Measurements from ENCODE around the gene KYNU.
"Not testable (repeated sequence)": the region's sequence is repeated elsewhere in the genome, so short reads cannot be mapped to it uniquely, and the experiment has no call there.

The KYNU gene

DNA sequence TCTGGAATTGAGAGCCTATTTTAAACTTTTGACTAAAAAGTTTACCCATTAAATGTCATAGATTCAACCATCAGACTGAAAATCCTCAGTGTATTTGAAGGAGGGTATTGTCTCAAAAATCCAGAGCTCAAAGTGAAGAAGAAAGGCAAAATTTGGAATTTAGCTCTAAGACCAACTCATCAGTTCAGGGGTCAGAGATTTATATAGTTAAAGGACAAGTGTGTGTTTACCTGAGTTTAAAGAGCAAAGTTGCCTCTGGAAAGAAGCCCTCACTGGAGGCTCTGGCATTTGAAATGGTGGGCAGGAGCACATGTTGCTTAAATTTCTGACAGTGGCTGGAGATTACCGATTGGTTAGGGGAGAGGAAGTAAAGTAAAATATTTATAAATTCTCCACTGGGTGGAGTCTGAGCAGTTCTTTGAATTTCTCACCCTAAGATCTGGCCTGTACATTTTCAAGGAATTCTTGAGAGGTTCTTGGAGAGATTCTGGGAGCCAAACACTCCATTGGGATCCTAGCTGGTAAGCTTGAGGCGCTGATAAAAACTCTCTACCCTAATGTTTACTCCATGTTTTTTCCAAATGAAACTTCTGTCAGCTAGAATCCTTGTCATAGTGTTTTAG is at the start of gene KYNU:
TSS of gene KYNU (plus strand) at position 449 of the 623 bp plus-strand sequence. CDS start 7,704 bp downstream, outside the sequence.
- DNase-seq (ENCODE audit: low read depth), result no peak

DNA sequence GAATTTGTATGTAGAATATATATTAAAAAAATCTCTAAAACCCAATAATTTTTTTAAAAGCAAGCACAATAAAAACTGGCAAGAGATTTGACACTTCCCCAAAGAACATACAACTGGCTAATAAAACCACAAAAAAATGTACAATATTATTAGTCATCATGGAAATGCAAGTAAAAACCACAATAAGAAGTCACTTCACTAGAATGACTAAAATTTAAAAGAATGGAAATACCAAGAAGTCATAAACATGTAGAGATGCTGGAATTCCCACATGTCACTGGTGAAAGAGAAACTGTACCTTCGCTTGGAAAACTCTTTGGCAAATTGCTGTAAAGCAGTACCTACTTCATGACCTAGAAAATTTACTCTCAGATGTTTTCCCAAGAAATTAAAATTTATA is 43.4 kb upstream of the KYNU start:
- no peak for DNase-seq (ENCODE audit: low read depth)

DNA sequence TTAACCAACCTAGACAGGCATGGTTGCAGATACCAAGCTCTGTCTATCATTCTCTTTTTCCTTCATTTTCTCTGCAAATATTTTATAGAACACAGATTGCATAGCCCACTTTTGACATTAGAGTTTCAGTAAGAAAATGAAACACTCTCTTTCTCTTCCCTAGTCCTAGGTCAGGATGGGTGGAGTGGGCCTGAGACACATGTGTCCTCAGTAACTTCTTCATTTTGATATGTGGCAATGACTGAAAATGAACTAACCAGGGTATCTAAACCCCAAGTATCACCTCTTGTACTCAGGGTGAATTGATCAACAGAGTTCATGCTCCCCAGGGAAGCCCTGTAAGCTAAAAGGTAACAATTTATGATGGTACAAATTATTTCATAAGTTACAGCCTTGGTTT is 37.0 kb upstream of the KYNU start:
- no peak for DNase-seq (ENCODE audit: low read depth)

DNA sequence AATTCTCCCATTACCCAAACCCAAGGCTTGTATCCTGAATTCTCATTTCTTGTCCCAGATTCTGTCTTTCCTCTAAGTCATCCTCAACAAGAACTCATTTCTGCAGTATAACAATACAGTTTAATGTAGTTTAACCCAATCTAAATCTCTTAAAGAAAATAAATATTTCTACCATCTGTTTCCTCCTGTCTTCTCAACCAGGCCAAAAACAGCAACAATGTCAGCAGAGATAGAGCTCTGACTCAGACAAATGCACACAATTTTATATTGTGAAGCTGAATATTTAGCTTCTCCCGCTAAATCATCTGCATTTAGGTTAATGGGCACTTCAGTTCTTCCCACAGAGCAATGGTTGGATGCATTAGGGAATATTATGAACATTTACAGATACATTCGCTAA is 35.7 kb upstream of the KYNU start:
- no peak for DNase-seq (ENCODE audit: low read depth)

DNA sequence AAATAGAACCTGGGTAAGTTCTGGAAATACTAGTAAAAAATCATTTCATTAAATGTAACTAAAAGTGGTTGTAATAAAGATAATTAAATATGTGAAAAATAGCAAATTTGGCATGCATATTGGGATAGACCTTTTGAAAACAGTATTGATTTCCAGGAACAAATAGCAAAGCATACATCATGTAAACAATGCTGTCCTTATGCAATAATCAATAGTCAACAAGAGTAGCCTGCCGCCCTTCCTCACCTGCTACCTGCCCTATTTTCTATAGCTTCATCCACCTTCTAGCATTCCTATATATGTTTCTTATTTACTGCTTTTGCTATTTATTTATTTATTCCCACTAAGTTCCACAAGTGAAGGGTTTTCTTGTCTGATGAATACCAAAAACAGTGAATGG is 35.1 kb upstream of the KYNU start:
- no peak for DNase-seq (ENCODE audit: low read depth)

DNA sequence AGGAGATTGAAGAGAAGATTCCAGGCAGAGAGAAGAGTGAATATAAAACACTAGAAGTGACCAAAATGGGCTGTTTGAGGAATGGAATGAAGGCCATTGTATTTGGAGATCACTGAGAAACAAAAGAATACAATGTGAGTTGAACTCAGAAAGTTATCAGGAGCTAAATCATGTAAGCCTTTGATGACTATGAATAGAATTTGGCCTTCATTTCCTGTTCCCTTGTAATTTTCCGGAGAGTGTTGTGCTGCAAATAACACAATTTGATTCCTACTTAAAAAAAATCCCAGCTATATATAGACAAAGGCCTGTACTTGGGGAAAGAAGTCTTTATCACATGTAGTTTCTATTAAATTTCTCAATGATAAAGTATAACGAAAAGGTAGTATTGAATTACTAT is 33.7 kb upstream of the KYNU start:
- DNase-seq (ENCODE audit: low read depth), result no peak

DNA sequence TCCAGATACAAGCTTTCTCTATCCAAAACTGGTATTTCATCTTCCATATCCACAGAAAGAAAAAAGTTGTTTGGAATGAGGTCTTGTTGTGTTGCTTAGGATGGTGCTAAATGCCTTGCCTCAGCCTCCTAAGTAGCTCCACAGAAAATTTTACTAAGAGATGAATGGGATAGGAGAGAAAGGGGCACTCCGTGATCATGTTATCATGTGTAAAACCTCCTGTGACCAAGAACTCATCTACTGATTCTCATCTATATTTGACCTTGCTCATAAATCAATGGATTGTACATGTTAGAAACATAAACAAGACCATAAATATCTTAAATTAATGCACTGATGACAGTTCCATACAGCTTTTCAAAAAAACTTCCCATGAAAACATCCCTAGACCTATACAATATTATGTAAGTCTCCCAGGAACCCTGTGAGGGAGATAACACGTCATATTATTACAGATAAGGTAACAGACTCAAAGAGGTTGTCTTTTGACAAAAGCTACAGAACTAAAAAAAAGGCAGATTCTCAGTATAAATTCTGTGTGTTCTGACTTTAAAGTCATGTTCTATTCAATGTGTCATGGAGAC is 29.3 kb upstream of the KYNU start:
- DNase-seq (ENCODE audit: low read depth), result no peak

DNA sequence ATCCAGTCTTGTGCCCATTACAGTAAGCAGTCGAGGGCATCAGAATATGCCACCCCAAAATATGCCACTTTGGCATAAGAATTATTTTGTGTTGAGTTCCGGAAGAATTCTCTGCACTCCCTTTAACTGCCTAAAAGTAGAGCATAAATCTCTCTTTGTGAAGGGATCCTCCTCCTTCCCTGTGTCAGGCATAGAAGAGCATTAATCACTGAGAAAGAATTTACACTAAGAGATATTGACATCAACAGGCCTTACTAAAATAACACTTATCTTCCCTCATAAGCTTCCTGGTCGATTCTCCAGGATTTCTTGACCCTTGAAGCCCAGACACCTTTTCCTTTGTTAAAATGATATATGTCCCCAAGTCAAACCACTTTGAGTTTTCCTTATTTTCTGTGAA is 27.6 kb upstream of the KYNU start:
- no peak for DNase-seq (ENCODE audit: low read depth)

DNA sequence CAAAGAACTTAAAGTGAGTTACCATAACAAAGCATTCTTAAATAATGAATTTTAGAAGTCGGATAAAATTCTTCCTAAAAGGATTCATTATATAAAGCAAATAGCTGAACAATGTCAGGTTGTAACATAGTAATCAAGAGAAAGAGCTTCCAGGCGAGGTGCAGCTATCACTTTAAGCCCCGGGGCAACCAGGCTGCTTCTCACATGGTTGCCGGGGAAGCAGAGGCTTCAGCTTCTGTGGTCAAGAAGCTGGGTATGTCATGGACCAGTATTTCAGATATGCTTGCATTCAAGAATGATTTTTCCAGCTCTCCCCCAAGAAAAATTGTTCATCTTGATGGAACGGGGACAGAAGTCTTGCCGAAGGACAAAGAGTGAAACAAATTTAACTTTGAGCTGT is 23.6 kb upstream of the KYNU start:
- no peak for DNase-seq (ENCODE audit: low read depth)

DNA sequence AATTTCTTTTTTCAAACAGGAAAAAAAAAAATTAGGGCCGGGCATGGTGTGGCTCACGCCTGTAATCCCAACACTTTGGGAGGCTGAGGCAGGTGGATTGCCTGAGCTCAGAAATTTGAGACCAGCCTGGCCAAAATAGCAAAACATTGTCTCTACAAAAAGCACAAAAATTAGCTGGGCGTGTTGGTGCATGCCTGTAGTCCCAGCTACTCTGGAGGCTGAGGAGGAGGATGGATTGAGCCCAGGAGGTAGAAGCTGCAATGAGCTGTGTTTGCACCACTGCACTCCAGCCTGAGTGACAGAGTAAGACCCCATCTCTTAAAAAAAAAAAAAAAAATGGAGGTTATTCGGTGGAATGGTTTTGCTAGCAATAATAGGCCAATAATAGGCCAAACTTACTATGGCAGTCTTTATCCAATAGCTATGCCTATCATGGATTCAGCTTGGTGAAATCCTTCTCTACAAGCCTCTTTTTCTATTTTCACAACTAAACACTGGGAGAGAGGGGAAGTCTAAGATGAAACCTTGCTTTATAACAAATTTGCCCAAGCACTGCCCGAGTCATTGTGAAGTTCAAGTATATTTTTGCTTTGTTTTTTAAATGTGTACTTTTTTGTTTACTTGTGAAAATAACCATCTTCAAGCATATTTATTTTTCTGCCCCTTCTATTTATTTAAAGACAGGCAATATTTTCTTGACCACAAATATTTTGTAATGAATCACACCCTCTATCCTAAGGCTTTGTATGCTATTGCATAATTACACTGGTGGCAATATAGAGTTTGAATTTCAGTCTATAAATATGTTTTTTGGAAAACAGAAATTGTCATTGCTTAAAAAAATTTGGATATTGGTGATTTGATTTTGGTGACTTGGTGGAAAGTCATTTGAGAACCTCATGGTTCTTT is 20.0 kb upstream of the KYNU start:
- no peak for DNase-seq (ENCODE audit: low read depth)

DNA sequence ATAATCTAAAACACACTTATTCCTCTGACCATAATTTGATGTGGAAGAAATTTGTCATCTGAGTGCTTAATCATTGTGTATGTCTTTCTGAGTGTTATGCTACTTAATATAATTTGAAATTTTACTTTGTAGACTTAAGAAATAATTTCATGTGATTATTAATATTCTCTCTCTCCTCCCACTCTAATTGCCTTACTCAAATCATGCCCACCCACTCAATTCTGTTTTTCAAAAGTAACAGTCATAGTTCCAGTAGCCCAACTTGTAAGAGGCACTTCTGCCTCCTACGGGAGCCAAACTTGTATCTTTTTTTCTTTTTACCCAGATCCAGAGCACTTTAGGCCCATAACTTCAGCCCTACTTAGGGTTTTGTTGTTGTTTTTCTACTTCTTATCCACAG is 18.5 kb upstream of the KYNU start:
- no peak for DNase-seq (ENCODE audit: low read depth)

DNA sequence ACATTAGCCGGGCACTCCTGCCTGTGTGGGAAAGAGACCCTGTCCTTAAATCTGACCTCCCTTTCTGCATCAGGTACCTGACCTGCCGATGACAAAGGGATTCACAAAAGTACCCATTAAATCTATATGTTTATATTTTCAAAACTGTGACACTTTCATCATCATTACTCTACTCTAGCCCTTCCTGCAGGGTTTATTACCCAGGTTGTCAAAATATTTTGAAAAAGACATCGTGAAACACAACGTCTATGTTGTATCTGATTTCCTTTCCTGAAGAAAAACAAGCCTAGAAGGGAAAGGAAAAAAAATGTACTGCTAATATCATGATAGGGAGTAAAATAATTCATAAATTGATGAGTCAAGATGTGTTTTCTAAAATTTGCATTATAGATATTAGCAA is 15.2 kb upstream of the KYNU start:
- no peak for DNase-seq (ENCODE audit: low read depth)

DNA sequence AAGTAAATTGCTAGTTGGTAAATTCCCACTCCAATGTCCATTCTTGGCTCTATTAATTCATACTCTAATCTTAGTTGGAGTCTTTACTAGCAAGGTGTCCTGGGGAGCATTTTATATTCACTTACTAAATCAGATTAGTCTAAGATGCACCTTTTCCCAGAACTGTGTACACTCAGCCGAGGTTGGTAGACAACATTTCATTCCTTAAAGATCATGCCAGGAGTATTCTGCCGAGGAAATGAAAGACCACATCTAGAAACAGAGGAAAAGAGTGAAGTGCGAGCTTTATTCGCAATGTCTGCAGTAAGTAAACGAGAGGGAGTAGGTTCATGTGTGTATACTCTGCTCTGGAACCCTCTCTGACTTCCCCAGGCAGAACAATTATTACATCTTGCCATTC is 14.6 kb upstream of the KYNU start:
- no peak for DNase-seq (ENCODE audit: low read depth)

DNA sequence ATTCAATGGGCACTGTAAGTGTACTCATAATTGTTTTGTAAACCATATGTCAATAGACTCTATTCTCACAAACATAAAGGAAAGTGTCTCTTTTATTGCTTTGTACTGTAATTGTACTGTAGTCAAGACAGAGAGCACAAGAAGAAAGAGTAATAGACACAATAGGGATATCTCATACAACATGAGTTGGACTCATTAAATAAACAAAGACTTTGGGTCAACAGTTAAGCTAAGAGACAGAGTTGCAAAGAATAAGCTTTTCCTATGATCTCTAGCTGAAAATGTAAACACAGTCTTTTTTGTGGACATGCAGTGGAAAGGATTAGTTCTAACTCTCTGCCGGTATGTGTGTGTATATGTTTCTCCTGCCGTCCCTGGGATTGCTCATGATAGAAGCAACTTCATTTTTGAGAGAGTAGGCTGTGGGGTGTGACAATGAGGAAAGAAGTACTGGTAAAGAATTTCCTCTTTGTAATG is 13.9 kb upstream of the KYNU start:
- DNase-seq (ENCODE audit: low read depth), result no peak

DNA sequence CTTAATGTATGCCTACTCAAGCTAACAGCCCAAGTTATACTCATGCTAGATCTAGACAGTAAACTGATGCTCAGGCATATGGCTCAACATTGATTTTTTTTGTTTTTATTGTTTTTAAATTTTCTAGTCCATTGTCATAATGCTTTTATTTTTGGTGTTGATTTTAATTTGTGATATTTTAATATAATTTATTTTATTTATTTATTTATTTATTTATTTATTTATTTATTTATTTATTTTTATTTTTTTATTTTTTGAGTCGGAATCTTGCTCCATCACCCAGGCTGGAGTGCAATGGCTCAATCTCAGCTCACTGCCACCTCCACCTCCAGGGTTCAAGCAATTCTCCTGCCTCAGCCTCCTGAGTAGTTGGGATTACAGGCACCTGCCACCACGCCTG is 12.9 kb upstream of the KYNU start:
- DNase-seq (ENCODE audit: low read depth), result not testable (repeated sequence)

DNA sequence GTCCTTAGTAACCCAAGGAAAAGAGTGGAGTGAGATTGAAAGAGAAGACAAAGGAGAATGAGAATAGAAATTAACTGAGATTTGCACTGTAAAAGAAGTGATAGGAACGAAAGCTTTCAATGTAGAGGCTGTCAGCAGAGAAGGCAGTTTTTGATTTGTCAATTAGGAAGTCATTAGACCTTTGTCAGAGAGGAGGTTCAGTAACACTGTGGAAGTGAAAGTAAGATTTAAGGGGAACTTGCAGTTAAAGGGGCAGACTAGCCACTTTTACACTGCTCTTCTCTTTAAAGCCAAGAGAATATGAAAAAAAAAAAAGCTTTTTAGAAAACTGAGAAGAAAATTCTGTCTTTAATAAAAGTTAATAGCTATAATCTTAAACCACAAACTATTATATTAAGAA is 11.5 kb upstream of the KYNU start:
- DNase-seq (ENCODE audit: low read depth), result no peak

DNA sequence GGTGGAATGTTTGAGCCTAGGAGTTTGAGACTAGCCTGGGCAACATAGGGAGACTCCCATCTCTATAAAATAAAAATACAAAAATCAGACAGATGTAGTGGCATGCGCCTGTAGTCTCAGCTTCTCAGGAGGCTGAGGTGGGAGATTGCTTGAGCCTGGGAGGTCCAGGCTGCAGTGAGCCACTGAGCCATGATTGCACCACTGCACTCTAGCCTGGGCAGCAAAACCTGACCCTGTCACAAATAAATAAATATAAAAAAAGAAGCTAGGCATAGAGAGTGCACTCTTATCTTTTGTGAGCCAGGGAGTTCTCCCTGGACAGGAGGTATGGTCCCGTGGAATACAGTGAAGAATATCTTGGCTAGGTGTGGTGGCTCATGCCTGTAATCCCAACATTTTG is 11.0 kb upstream of the KYNU start:
- DNase-seq (ENCODE audit: low read depth), result no peak

DNA sequence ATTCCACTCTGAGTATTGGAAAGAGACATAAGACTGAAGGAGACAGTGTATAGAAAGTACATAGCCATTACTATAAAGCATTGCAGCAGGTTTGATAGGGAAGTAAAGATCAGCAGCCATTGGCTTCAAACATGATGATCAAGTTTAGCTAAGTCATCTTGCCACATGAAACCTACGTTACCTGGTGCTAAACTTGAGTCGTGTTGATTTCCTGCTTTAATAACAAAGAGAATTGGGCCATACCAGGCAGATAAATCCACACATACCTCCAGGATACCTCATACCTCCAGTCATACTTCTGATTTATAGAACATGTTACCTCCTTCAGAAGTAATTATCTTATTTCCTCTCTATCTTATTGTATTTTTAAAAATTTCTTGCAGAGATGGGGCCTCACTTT is 10.3 kb upstream of the KYNU start:
- no peak for DNase-seq (ENCODE audit: low read depth)

DNA sequence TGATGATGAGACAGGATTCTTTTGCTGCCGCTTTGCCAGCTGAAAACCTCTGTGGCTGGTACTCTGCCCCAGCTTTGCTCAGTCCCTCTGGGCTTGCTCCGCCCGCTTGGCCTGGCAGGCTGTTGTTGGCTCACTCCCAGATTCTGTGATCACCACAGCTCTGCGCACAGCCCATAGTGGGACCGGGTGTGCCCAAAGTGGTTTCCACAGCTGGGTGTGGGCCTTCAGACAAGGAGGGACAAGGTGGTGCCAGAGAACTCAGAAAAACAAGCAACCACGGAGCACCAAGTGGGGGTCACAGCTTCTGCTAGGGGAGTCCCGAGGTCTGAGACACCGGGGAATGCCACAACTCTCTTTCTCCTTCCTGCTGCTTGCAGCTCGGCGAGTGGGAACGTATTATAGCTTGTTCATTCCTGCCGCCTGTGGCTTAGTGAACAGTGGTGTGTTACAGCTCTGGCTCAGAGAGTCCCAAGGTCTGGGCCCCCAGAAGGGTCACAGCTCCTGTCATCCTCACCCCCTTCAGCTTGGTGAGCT is 9.2 kb upstream of the KYNU start:
- DNase-seq (ENCODE audit: low read depth), result no peak

DNA sequence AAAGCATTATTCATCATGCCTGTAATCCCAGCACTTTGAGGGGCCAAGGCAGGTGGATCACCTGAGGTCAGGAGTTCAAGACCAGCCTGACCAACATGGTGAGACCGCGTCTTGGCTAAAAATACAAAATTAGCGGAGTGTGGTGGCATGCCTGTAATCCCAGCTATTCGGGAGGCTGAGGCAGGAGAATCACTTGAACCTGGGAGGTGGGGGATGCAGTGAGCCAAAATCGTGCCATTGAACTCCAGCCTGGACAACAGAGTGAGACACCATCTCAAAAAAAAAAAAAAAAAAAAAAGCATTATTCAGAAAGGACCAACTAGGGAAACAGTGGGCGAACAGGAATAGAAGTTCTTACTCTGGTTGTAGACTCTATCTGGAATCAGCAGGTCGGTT is 8.4 kb upstream of the KYNU start:
- not testable (repeated sequence) for DNase-seq (ENCODE audit: low read depth)

DNA sequence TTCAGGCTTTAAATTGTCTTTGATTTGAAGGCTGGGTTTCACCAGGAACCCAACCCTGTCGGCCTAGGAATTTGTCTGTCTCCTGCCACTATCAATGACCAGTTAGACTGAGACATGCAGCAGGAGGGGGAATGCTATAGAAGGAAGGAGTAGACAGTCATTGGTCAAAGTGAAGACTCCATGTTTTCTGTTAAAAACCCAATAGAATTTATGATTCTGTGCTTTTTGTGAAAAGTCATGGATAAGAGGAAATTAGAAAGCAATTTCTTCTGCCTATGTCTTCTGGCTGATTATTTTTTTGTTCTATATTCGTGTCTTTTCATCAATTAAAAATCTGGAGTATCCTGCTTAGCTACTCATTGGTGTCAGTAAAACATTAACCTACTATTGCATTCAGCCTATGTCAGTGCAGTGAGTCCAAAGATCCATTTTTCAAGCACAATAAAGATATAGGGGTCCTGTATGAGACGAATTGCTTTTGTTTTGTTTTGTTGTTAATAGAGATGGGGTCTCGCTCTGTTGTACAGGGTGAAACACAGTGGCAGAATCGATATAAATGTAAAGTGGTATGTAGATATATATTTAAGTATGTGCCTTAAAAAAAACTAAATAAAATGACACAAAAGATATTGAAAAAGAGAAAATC is 7.9 kb upstream of the KYNU start:
- no peak for DNase-seq (ENCODE audit: low read depth)

DNA sequence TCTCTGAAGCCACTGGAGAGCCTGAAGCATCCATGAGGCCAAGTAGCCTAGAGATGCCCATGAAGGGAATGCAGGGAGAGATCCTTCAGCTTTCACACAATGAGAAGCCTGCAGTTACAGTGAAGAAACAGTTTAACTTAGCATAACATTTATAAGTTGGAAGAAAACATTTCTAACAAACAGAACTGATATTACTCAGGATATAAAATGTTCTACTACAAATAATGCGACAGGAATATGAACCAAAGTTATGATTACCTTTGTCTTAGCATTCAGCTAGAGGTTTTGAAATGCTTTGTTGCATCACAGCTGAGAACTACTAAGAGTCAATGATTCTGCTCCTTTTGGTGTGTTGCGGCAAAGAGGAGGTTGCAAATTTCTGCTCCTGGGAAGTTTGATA is 6.9 kb upstream of the KYNU start:
- no peak for DNase-seq (ENCODE audit: low read depth)
